LoVo (cell line): Measurements from ENCODE around the gene ANXA10.
"Not testable (repeated sequence)": the region's sequence is repeated elsewhere in the genome, so short reads cannot be mapped to it uniquely, and the experiment has no call there.

Source experiments
- DNase-seq: peaks from one replicate; pipeline ENCODE4 v3.0.0-alpha.2; 2016; ENCODE audit warnings: low spot score

The ANXA10 gene

GRCh38 chr4:168092176-168092712 lies at the start of gene ANXA10:
Gene ANXA10 (plus strand): TSS chr4:168092537. CDS start chr4:168092701, 164 bp downstream.
- DNase-seq: no peak

GRCh38 chr4:168045354-168045753 lies 47.0 kb upstream of the ANXA10 start:
- DNase-seq: no peak

- DNase-seq: no peak
Measured at GRCh38 chr4:168050002-168050401, 42.3 kb upstream of the ANXA10 start.

GRCh38 chr4:168051526-168051925 lies 40.8 kb upstream of the ANXA10 start:
- no peak for DNase-seq

- no peak for DNase-seq
Measured at GRCh38 chr4:168057412-168057811, 34.9 kb upstream of the ANXA10 start.

- DNase-seq: no peak
Measured at GRCh38 chr4:168059251-168059650, 33.1 kb upstream of the ANXA10 start.

- DNase-seq: no peak
Measured at GRCh38 chr4:168063031-168063430, 29.3 kb upstream of the ANXA10 start.

- DNase-seq: no peak
Measured at GRCh38 chr4:168070903-168071302, 21.4 kb upstream of the ANXA10 start.

- no peak for DNase-seq
Measured at GRCh38 chr4:168071304-168071703, 21.0 kb upstream of the ANXA10 start.

GRCh38 chr4:168074861-168075260 lies 17.5 kb upstream of the ANXA10 start:
- no peak for DNase-seq

GRCh38 chr4:168076989-168077725 lies 15.2 kb upstream of the ANXA10 start:
- DNase-seq: peak; percentile 68

- no peak for DNase-seq
Measured at GRCh38 chr4:168077726-168078239, 14.6 kb upstream of the ANXA10 start.

- no peak for DNase-seq
Measured at GRCh38 chr4:168082379-168082778, 10.0 kb upstream of the ANXA10 start.

- peak; percentile 24 for DNase-seq
Measured at GRCh38 chr4:168095776-168096406, 3.6 kb downstream of the ANXA10 start.

GRCh38 chr4:168096407-168096784 lies 4.1 kb downstream of the ANXA10 start:
- no peak for DNase-seq

- no peak for DNase-seq
Measured at GRCh38 chr4:168097161-168097560, 4.8 kb downstream of the ANXA10 start.

GRCh38 chr4:168098248-168098717 lies 5.9 kb downstream of the ANXA10 start:
- DNase-seq: peak; percentile 71

- no peak for DNase-seq
Measured at GRCh38 chr4:168099195-168099594, 6.9 kb downstream of the ANXA10 start.

GRCh38 chr4:168101026-168101425 lies 8.7 kb downstream of the ANXA10 start:
- no peak for DNase-seq

- no peak for DNase-seq
Measured at GRCh38 chr4:168102403-168102802, 10.1 kb downstream of the ANXA10 start.

- no peak for DNase-seq
Measured at GRCh38 chr4:168109527-168109926, 17.2 kb downstream of the ANXA10 start.

GRCh38 chr4:168113059-168113458 lies 20.7 kb downstream of the ANXA10 start:
- DNase-seq: not testable (repeated sequence)

- DNase-seq: no peak
Measured at GRCh38 chr4:168118116-168118655, 25.8 kb downstream of the ANXA10 start.
